Breast epithelium (tissue), 4 donors: ENCODE measurements around the gene LSG1. TPM values are rescaled to one million over a fixed set of nuclear protein-coding genes. Genes with fewer than 3 reads are reported as not detected.
A peak's percentile ranks its signal among the peaks of the same experiment; 100 is the strongest.
"Not testable (repeated sequence)": the region's sequence is repeated elsewhere in the genome, so short reads cannot be mapped to it uniquely, and the experiment has no call there.

Source experiments
- DNase-seq, 2 donors: peaks; one replicate each; pipeline ENCODE4 v3.0.0-alpha.2; 2019; ENCODE audit warnings: low spot score in 2 of 2
- H3K27ac ChIP-seq, 2 donors: fragments of 200-600 bp; sonication (generic) in 1 of 2; one replicate each; pipeline ENCODE4 v1.5.1; 2016 to 2019; ENCODE audit warnings: mild to moderate bottlenecking in 1 of 2
- H3K27me3 ChIP-seq, 2 donors: fragments of 200-600 bp; sonication (generic) in 1 of 2; one replicate each; pipeline versions ENCODE4 v1.5.1 to v1.6.0; 2017 to 2019; ENCODE audit warnings: control low read depth in 1 of 2, mild to moderate bottlenecking in 1 of 2
- H3K36me3 ChIP-seq: fragments of 200-600 bp; one replicate; pipeline ENCODE4 v1.5.1; 2019
- H3K4me1 ChIP-seq, 2 donors: fragments of 200-600 bp; sonication (generic); one replicate each; pipeline ENCODE4 v1.5.1; 2016 to 2019; ENCODE audit warnings: control low read depth in 1 of 2
- H3K4me3 ChIP-seq, 3 donors: fragments of 200-600 bp; sonication (generic); 1 replicate in 2 of 3; 2 replicates in 1 of 3; pipeline ENCODE4 v1.5.1; 2016 to 2019; ENCODE audit warnings: mild to moderate bottlenecking in 3 of 3, moderate library complexity in 2 of 3
- H3K9me3 ChIP-seq, 2 donors: fragments of 200-600 bp; sonication (generic) in 1 of 2; one replicate each; pipeline ENCODE4 v1.5.1; 2016 to 2019; ENCODE audit warnings: control low read depth in 1 of 2
- POLR2A ChIP-seq: fragments of 450-650 bp; IDR thresholded peaks from one replicate; pipeline ENCODE4 v1.6.1; 2016; ENCODE audit warnings: antibody characterized with exemption, mild to moderate bottlenecking, moderate library complexity
- POLR2AphosphoS5 ChIP-seq, 3 donors: sonication (generic); formaldehyde crosslinking; IDR thresholded peaks; one replicate each; pipeline ENCODE4 v1.6.1; 2017; ENCODE audit warnings: antibody characterized with exemption in 3 of 3
- intact Hi-C: fragments of 100-400 bp; cut with DNase I; formaldehyde crosslinking; loops from one replicate; pipeline ENCODE4 v1.15.1; 2023; ENCODE audit warnings: low total_unique reads
- total RNA-seq, 3 donors: library from RNA; depleted of rRNA; stranded (reverse); fragments of >200 nt; gene quantifications; one replicate each; pipeline ENCODE4 v1.1.0, GENCODE V29; 2016
- TF ChIP-seq, protein P1 (sequence below), 3 donors: fragments of 450-650 bp; IDR thresholded peaks; one replicate each; pipeline ENCODE4 v1.5.1; 2016 to 2017; ENCODE audit warnings: antibody characterized with exemption in 3 of 3, mild to moderate bottlenecking in 3 of 3, moderate library complexity in 3 of 3

The LSG1 gene
- total RNA-seq, 3 donors from 2014 or later, result 34.9 to 62.3 (median 57.0) TPM

DNA sequence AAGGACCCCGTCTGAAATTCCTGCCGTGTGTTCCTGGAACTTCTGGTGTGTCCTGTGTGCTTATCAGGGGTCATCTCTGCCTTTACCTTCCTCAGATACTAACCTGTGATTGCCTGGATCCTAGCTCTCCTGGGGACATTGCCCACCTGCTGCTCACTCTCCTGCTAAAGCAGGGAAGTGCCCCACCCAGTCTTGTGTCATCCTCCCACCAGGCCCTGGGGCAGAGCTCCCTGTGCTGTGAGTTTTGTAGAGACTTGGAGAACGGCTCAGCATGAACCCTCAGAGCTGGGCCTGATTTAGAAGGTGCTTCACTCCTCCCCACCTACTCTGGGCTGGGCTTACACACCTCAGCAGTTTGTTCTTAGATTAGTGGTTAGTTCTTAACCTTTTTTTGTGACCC lies 34.9 kb downstream of the LSG1 start:
- intact Hi-C loops, result no loop called here
- Histone ChIP-seq H3K36me3 (peaks cover 5% of the 10 kb centered on the region), H3K27me3 (no peaks in the 10 kb centered on the region), H3K9me3 (no peaks in the 10 kb centered on the region), H3K27ac (no peak overlapping the region), H3K4me3 (no peak overlapping the region), H3K4me1 (no peaks in the 10 kb centered on the region)
- TF ChIP-seq, protein P1, sequence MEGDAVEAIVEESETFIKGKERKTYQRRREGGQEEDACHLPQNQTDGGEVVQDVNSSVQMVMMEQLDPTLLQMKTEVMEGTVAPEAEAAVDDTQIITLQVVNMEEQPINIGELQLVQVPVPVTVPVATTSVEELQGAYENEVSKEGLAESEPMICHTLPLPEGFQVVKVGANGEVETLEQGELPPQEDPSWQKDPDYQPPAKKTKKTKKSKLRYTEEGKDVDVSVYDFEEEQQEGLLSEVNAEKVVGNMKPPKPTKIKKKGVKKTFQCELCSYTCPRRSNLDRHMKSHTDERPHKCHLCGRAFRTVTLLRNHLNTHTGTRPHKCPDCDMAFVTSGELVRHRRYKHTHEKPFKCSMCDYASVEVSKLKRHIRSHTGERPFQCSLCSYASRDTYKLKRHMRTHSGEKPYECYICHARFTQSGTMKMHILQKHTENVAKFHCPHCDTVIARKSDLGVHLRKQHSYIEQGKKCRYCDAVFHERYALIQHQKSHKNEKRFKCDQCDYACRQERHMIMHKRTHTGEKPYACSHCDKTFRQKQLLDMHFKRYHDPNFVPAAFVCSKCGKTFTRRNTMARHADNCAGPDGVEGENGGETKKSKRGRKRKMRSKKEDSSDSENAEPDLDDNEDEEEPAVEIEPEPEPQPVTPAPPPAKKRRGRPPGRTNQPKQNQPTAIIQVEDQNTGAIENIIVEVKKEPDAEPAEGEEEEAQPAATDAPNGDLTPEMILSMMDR (IDR thresholded peaks at IDR 0.05), result no peak
- TF ChIP-seq POLR2AphosphoS5 (IDR thresholded peaks at IDR 0.05) (no peak), POLR2A (no peak)
- DNase-seq, result no peak

DNA sequence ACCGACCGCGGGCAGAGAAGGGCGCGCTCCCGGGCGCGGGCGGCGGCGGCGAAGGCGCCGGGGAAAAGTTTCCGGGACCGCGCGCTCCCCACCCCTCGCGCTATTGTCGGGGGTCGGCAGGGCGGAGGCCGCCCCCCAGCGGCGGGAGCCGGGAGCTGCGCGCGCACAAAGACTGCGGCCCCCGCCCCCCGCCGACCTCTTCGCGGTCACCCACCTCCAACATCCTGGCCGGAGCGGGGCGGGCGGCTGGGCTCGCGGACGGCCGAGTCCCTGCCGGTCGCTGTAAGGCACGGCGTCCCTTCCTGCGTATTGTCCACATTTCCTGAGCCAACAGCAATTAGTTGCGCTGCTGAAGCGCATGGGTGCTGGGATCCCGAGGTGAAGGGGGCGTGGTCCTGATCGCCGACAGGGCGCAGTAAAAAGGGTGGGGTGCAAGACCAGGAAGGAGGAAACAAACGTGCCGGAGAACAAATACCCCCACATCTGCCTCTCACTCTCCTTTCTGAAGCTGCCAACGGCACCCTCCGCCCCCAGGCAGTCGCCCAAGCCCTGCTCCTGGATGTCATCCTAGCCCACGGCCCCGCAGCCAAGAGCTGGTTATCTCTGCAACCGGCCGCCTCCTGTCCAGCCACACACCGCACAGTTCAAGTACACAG lies 38.5 kb downstream of the LSG1 start, which contains the start of gene TMEM44:
Gene TMEM44 (minus strand): TSS at position 71 of the 656 bp plus-strand sequence. CDS start 204 bp downstream, outside the sequence.
- Histone ChIP-seq H3K4me1 (no peaks in the 10 kb centered on the region), H3K27ac (peak within 1 kb of the TSS; percentile 69 to 89), H3K9me3 (no peaks in the 10 kb centered on the region), H3K27me3 (no peaks in the 10 kb centered on the region), H3K4me3 (peak within 1 kb of the TSS; percentile 56 to 88 (median 72)), H3K36me3 (no peaks in the 10 kb centered on the region)
- peak; percentile 45 to 66 for DNase-seq
- intact Hi-C loops, result no loop called here
- TF ChIP-seq POLR2A (no peak), POLR2AphosphoS5 (IDR thresholded peaks at IDR 0.05) (peak; percentile 19 to 46 (median 35))
- TF ChIP-seq, protein P1 (IDR thresholded peaks at IDR 0.05), result peak; percentile 19 to 42 (median 37)

DNA sequence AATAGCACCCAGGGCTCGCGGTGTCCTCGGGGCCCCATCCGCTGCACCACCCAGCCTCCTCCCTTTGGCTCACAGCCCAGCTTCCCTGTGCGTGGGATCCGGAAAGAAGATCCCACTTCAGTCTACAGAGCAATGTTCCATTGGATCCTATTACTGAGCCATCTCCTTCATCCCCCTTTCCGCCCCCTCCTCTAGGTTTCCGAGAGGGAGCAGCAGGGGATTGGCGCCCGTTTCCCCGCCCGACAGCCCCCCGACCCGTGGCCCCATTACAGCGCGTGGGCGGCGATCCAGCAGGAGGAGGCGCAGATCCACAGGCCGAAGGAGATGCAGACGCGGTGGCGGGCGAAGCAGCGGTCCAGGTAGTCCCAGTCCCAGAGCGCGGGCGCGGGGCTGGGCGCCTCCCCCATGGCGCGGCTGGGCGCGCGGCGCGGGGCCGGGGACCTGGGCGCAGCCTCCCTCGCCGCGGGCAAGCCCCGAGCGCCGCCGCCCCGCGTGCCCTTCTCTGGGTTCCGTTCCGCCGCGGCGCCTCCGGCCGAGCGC lies 39.1 kb downstream of the LSG1 start:
- H3K27me3 ChIP-seq, result no peaks in the 10 kb centered on the region
- intact Hi-C loops, result no loop called here
- DNase-seq, result no peak
- peak overlapping the region; percentile 56 to 88 (median 72) for H3K4me3 ChIP-seq
- H3K27ac ChIP-seq, result peak overlapping the region; percentile 69 to 89
- no peak for TF ChIP-seq POLR2AphosphoS5 (IDR thresholded peaks at IDR 0.05)
- TF ChIP-seq POLR2A, result no peak
- TF ChIP-seq, protein P1 (IDR thresholded peaks at IDR 0.05), result no peak
- H3K9me3 ChIP-seq, result no peaks in the 10 kb centered on the region
- H3K36me3 ChIP-seq, result no peaks in the 10 kb centered on the region
- no peaks in the 10 kb centered on the region for H3K4me1 ChIP-seq

DNA sequence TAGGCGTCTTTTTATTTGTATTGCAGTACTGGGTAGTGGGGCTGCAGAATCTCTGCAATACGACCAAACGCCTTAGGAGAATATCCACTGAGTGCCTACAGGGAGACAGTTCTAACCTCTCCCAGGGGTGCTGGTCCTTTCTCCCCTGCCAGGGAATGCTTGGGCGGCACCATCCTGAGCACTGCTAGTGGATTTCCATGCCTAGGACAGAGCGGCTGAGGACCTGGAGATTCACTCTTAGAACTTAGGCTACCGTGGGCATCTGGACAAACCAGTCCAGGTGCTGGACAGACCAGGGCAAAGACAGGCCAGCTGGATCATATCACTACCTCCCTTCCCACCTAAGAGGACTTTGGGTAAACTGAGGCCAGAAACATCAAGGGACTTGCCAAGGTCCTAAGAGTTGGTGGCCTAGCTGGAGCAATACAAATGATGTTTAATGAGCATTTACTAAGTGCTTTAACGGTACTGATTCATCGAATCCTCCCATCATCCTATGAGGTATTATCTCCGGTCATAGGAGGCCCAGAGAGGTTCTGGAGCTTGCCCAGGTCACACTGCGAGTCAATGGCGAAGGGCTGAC lies 39.7 kb downstream of the LSG1 start:
- TF ChIP-seq POLR2AphosphoS5 (IDR thresholded peaks at IDR 0.05), result no peak
- TF ChIP-seq POLR2A, result no peak
- TF ChIP-seq, protein P1 (IDR thresholded peaks at IDR 0.05), result no peak
- intact Hi-C loops, result no loop called here
- H3K27me3 ChIP-seq, result no peaks in the 10 kb centered on the region
- H3K36me3 ChIP-seq, result no peaks in the 10 kb centered on the region
- peak overlapping the region; percentile 56 to 88 (median 72) for H3K4me3 ChIP-seq
- no peaks in the 10 kb centered on the region for H3K4me1 ChIP-seq
- no peaks in the 10 kb centered on the region for H3K9me3 ChIP-seq
- H3K27ac ChIP-seq, result peak overlapping the region in 1 of 2 donors; percentile 89
- DNase-seq, result no peak

DNA sequence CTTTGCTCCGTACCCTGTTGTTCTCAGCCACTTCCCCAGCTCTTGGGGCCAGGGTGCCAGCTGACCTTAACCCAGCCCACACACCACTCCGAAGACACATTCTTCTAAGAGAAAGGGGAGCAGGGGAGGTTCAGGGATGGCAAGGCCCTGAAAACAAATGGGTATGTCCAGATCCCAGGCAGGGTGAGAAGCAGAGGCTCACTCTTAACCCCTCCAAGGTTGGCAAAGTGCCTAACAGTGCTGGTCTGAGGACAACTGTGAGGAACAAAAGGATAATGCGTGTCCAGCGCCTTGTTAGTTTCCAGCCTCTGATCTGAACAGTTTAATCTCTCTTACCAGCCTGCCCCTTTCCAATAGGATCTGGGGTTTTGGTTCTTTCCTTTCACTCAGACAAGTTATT lies 40.3 kb downstream of the LSG1 start:
- no peak overlapping the region for H3K27ac ChIP-seq
- no peaks in the 10 kb centered on the region for H3K27me3 ChIP-seq
- H3K4me1 ChIP-seq, result no peaks in the 10 kb centered on the region
- no peak for DNase-seq
- H3K4me3 ChIP-seq, result no peak overlapping the region
- TF ChIP-seq POLR2AphosphoS5 (IDR thresholded peaks at IDR 0.05) (no peak), POLR2A (no peak)
- TF ChIP-seq, protein P1 (IDR thresholded peaks at IDR 0.05), result no peak
- intact Hi-C loops, result no loop called here
- no peaks in the 10 kb centered on the region for H3K36me3 ChIP-seq
- H3K9me3 ChIP-seq, result no peaks in the 10 kb centered on the region

DNA sequence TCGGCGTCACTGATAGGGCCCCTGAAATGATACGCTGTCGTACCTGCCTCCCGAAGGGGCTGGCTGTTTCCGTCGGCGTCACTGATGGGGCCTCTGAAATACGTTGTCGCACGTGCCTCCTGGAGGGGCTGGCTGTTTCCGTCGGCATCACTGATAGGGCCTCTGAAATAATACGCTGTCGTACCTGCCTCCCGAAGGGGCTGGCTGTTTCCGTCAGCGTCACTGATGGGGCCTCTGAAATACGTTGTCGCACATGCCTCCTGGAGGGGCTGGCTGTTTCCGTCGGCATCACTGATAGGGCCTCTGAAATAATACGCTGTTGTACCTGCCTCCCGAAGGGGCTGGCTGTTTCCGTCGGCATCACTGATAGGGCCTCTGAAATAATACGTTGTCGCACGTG lies 41.3 kb downstream of the LSG1 start:
- DNase-seq, H3K4me3 ChIP-seq, H3K36me3 ChIP-seq, intact Hi-C loops, H3K27ac ChIP-seq, H3K9me3 ChIP-seq, H3K27me3 ChIP-seq, H3K4me1 ChIP-seq: not testable (repeated sequence)
